HG02759 (cell line): ENCODE results near the gene FN3K.
"Not testable (repeated sequence)": the region's sequence is repeated elsewhere in the genome, so short reads cannot be mapped to it uniquely, and the experiment has no call there.

Experiments
- ATAC-seq: cut with Tn5 transposase; IDR thresholded peaks from one replicate; pipeline ENCODE4 v1.9.1; 2021; ENCODE audit warnings: mild to moderate bottlenecking, moderate library complexity; ENCODE audit not compliant: unreplicated experiment

The FN3K gene

DNA sequence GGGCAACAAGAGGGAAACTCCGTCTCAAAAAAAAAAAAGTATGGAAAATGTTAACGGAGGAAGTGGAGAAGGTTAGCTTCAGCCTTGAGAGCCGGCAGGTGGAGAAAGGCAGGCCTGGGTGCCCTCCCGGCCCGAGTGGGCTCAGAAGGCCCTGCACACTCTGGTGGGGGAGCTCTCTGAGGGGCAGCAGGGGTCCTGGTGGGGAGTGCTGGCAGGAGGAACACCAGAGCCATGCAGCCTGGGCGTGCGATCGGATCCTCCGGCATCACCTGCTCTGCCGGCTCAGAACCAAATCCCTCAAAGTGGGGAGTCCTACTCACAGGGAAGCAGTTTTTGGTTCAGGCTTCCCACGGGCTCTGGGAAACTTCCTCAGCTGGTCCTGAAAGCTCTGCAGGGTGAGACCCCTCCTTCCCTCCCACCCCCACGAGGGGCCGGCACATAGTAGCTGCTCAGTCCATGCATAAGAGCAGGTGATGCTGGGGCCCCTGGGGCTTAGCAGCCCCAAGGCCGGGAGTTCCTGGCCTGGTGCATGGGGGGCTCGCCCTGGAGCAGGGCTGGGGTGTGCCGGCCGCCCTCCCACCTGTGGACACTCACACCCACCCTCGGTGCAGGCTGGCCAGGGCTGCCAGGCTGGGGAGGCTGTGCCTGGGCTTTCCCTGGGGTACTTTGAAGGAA lies 1.2 kb downstream of the FN3K start:
- ATAC-seq = no peak

DNA sequence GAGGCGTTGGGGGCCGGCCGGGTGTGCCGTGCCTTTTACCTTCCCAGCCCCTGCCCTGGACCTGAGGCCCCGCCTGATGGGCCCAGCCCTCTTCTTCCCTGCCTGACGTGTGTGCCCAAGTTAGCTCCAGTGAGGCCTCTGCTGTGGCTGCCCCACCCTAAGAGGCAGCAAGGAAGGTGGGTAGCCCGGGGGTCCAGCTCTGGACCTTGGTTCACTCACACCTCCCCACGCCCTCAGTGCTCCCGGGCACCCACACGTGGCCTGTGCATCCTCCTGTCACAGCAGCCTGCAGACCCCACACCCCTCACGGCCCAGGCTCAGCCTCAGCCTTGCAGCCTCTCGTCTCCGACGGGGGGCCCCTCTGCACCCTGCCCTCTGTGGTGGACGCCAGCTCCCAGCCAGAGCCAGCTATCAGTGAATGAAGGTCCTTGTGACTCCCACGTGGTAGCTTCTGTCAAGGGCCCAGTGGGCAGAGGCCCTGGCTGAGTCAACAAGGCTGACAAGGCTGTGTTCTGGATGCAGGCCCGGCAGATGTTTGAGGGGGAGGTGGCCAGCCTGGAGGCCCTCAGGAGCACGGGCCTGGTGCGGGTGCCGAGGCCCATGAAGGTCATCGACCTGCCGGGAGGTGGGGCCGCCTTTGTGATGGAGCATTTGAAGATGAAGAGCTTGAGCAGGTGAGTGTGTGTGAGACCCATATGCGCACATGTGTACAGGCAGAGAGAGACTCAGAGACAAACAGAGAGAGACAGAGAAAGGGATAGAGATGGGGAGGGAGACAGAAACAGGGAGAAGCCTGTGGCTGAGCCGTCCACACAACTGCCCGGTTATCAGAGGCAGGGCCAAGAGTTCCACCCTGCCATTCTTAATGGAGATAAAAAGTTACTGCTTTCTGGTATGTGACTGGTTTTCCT lies 2.8 kb downstream of the FN3K start:
- ATAC-seq = no peak

DNA sequence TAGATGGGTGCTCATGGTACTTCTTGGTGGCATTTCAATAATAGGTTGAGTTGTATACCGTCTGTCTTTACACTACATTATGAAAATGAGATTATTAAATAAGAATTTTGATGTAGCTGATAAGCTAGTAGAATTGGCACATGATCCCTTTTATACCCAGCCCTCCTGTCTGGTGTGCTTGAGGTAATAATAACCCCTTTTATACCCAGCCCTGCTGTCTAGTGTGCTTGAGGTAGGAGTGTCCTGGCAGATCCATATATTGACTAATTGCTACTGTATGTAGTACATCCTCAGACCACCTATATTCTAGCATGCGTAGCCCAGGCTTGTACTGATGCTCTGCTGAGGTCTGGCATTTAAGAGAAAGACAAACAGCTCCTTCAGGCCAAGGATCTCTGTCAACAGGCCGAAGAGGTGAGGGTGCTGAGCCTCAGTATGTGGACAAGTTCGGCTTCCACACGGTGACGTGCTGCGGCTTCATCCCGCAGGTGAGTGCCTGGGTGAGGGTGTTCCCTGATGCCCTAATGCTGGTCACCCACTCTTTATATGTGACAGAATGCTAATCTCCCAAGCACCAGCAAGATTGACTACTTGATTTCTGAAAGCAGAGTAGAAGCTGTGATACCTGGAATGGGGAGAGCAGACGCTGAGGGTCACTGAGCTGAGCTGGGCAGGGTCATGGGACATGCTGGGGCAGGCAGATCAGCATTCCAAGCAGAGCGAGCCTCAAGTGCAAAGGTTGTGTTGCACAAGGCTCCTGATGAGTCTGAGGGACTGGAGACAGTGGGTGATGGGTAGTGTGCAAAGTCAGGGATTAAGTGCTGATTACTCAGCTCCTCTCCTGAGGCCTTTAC lies 5.7 kb downstream of the FN3K start:
- no peak for ATAC-seq

DNA sequence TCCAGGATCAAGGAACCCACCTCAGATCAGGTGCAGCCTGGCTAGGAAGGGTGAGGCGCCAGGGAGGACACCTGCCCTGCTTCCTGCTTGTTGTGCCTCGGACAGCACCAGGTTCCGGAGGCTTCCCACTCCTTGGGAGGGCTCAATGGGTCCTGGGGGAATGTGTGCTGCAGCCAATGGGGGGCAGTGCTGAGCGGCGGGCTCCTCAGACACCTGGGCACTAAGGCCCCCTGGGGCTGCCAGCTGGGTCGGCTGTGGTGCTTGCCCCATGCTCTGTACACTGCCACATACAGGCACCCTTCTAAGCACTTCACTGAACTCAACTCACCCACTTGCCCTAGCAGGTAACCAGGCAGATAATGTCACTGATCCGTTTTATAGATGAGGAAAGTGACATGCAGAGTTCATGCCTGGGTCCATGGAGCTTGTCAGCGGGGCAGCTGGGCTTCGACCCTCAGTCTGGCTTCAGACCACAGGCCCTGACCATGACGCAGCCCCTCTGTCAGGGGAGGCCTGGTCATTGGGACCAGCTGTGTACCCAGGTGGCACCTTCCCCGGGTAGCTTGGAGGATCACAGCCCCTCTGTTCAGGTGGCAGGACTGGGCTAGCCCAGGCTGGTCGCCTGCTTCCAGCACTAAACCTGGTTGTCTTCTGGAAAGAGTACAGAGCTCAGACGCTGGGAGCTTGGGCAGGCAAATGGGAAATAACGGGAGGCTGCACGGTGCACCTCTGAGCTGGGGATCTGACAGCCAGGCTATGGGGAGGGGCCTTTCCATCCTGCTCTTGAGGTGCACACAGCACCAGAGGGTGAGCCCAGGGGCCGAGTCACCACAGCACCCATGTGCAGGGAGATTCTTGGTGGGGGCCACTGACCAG lies 8.2 kb downstream of the FN3K start:
- no peak for ATAC-seq

DNA sequence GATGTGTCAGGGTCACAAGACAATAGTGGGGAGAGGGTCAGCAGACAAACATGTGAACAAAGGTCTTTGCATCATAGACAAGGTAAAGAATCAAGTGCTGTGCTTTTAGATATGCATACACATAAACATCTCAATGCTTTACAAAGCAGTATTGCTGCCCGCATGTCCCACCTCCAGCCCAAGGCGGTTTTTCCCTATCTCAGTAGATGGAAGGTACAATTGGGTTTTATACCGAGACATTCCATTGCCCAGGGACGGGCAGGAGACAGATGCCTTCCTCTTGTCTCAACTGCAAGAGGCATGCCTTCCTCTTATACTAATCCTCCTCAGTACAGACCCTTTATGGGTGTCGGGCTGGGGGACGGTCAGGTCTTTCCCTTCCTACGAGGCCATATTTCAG lies 9.3 kb downstream of the FN3K start:
- ATAC-seq = not testable (repeated sequence)

DNA sequence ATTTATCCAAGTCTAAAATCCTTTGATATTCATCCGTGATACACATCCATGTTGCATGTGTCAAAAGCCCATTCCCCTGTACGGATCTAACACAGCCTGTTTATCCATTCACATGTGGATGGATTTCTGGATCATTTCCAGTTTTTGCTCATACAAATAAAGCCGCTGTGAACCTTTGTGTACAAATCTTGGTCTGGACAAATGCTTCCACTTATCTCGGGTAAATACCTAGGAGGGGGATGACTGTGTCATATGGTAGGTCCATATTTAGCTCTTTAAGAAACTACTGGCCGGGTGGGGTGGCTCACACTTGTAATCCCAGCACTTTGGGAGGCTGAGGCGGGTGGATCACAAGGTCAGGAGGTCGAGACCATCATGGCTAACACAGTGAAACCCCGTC lies 10.1 kb downstream of the FN3K start:
- ATAC-seq = no peak

DNA sequence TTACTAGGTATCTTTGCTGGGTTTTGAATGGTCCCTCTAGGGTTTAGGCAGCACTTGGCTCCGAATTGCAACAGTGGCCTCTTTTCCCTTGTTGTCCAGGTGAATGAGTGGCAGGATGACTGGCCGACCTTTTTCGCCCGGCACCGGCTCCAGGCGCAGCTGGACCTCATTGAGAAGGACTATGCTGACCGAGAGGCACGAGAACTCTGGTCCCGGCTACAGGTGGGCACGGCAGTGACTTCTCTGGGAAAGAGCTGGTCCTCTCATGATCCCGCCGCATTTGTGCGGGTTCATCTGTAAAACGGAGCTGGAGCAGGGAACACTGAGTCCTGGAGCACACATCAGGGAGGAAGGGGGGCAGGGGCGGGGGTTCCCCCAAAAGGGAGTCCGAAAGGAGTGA lies 13.3 kb downstream of the FN3K start:
- no peak for ATAC-seq

DNA sequence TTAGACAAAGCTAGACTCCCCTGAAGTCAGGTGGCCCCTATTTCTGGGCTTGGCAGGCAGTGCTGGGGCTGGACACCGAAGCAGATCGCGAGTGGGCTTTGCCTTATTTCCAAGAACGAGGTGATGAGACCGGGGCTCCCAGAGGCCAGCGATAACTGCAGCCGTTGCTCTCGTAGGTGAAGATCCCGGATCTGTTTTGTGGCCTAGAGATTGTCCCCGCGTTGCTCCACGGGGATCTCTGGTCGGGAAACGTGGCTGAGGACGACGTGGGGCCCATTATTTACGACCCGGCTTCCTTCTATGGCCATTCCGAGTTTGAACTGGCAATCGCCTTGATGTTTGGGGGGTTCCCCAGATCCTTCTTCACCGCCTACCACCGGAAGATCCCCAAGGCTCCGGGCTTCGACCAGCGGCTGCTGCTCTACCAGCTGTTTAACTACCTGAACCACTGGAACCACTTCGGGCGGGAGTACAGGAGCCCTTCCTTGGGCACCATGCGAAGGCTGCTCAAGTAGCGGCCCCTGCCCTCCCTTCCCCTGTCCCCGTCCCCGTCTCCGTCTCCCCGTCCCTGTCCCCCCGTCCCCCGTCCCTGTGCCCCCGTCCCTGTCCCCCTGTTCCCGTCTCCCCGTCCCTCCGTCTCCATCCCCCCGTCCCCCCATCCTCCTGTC lies 15.0 kb downstream of the FN3K start:
- no peak for ATAC-seq

DNA sequence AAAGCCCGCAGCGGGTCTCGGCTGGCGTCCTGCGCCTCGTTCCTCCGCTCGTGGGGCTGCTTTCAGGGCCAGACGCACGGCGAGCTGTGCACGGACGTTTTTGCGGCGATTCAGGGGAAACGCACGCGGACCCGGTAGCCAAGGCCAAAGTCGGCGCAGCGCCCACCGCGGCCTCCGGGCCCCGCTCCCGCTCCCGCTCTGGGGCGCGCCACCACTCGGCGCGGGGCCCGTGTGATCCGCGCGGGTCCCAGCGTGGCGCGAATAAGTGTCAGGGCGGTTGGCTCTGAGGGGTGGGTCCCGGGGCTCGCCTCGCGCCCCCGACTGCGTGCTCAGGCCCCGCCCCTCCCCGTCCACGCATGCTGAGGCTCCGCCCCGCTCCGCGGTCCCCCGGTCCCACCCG lies 15.8 kb downstream of the FN3K start:
- ATAC-seq = peak; percentile 36

DNA sequence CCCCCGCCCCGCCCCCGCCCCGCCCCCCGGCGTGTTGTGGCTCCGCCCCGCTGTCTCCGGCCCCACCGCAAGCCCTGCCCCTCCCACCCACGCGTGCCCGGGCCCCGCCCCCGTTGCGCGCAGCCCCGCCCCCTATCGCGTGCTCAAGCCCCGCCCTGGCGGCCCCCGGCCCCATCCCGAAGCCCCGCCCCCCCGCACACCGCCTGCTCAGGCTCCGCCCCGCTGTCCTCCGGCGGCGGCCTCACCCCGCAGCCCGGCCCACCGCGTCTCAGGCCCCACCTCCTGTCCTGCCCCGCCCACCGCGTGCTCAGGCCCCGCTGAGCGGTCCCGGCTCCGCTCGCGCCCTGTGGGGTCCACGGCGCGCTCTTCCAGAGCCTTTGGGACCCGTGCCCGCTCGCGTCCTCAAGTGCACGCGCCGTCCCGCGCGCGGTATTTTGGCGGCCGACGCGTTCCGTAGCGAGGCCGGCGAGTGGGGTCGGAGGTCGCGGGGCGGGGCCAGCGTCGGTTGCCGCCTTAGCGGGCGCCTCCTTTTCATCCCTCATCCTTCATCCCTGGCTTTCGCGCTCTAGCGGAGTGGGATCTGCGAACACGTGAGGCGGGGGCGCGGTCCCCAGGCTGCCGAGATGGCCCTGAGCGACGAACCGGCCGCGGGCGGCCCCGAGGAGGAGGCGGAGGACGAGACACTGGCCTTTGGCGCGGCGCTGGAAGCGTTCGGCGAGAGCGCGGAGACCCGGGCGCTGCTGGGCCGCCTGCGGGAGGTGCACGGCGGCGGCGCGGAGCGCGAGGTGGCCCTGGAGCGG lies 16.4 kb downstream of the FN3K start, which contains the start of gene TBCD:
Gene TBCD (plus strand): TSS at position 495 of the 800 bp plus-strand sequence. CDS start 129 bp downstream, at position 624.
- ATAC-seq = peak; percentile 77

DNA sequence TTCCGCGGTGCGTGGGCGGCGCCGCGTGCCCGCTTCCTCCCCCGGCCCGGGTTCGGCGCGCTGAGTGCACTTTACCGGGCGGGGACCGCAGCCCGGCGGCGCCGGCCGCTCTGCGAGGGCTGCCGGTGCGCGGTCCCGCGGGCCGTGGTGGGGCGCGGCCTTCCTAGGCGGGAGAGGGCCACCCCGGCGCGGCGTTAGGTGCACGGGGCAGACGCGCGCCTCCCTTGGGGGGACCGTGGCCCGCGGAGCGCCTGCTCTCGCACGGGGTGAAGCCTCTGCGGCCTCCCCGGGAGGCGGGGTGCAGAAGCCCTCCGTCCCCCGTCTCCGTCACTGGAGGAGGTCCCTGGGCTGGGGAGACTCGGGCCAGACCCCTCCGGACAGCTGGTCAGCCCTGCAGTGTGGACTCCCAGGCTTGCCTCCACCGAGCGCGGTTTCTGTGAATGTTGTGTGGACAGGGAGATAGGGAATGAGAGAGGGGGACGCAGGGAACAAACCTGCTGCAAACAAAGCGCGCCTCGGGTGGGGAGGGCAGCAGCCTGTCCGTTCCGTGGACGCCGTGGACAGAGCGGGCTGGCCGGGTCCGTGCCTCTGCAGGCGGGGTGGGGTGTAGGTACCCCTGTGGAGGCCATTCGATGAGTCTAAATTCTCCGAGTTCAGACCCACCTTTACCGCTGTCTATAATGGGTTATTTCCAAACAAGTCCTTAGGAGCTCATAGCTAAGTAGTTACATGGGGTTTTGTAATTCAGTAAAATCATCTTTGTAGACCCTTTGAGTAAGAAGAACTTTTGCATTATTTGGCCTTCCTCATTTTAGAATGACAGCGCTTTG lies 17.2 kb downstream of the FN3K start:
- peak; percentile 40 for ATAC-seq

DNA sequence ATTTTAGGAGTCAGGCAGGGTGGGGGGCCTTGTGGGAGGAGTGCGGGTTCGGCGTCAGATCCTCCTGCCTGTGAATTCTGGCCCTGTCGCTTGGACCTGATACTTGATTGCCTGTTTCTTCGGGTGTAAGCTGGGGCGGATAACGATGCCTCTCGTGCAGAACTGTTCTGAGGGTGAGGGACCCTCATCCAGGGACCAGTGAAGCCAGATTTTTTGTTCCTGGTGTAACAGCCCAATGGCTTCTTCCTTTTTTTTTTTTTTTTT lies 17.7 kb downstream of the FN3K start:
- ATAC-seq = no peak

DNA sequence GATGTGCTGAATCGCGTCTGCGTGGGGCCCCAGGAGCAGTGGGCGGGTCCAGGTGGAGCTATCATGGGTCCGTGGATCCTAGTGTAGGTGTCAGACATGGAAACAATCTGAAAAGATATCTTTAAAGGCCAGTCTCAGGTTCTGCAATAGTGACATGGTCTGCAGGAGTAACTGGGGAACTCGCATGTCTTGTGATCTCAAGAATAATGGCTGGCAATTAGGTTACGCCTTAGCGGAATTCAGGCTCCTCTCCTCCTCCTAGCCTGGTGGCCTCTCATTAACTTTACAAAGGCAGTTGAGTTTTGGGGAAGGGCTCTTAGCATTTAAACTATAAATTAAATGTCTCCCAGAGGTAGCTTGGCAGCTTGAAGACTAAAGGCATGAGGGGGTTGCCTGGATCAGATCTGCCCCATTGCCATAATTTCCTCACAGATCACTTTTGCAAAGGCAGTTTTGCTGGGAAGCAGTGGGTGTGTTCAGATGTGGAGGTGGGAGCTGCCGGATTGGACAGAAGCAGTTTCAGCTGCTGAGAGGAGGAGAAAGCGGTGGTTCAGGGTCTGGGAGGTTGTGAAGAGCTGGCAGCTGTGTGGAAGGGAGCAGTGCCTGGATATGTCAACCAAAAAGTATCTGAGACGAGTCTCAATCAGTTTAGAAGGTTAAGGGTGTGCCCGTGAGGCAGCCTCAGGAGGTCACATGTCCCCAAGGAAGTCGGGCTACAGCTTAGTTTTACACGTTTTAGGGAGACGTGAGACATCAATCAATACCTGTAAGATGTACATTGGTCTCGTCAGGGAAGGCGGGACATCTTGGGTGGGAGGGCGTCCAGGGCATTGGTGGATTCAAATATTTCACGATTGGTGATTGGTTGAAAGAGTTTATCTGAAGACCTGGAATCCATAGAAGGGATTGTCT lies 19.1 kb downstream of the FN3K start:
- no peak for ATAC-seq

DNA sequence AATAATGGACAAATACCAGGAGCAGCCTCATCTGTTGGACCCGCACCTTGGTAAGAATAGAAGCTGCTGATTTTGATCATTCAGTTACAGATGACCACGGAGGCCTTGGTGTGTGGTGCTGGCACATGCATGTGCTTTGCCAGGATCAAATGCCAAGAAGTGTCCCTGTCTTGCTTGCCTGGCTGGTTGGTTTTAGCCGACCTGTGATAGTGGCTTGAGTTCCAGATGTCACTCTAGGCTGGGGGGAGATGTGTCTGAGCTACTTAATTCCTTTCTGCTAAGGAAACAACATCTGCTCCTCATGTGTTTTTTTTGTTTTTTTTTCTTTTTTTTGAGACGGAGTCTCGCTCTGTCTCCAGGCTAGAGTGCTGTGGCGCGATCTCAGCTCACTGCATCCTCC lies 20.8 kb downstream of the FN3K start:
- ATAC-seq = no peak

DNA sequence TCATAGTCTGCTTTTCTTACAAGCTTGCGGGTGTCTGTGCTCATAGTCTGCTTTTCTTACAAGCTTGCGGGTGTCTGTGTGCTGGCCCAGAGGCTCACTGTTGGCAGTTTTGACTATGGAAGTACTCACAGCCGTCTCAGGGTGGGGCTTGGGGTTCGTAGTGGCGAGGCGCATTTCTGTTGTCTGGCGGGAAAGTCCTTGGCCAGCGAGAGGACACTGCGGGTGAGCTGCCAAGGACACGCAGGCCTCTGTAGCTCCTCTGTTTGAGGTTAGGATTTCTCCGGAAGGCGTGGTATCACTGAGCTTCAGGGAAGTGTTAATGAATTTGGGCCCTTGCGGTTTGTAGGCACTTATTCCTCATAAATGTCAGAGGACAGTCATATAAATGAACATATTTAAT lies 30.0 kb downstream of the FN3K start:
- ATAC-seq = no peak

DNA sequence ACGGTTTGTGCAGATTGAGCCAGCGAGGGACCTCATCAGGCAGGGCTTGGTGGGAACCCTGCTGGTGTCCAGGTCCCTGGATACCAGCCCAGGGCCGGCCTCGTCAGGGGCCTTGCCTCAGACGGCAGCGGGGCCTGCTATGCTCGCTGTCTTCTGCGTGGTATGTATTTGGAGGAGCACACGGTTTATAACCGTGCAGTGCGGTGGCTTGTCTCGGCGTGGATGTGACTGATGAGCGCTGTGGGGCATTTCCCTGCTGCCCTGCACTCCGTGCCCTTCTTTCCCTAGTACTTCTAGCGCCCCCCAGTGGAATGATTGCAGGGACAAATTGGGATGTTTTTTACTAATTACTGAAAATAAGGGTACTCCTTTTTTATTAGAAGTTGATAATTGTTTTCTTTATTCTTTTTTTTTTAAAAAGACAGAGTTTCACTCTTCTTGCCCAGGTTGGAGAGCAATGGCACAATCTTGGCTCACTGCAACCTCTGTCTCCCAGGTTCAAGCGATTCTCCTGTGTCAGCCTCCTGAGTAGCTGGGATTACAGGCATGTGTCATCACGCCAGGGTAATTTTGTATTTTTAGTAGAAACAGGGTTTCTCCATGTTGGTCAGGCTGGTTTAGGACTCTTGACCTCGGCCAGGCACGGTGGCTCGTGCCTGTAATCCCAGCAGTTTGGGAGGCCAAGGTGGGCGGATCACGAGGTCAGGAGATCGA lies 31.8 kb downstream of the FN3K start:
- no peak for ATAC-seq

DNA sequence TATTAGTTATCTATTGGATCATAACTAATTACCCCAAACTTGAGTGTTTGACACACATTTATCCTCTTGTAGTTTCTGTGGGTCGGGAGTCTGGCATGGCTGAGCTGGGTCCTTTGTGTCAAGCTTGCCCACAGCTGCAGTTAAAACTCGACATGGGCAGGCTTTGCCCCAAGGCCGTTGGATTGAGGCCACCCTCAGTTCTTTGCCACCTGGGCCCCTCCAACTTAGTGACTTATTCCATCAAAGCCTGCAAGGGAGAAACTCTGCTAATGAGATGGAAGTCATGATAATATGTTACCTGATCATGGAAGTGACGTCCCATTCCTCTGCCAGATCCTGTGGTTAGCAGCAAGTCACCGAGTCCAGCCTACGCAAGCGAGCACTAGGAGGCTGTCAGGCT lies 33.6 kb downstream of the FN3K start:
- no peak for ATAC-seq
